Superior temporal gyrus (tissue), 1 donor: Measurements from ENCODE around the gene MAG.

Experiments used
- DNase-seq: peaks from one replicate; pipeline ENCODE4 v3.0.0-alpha.2; 2016; ENCODE audit errors: extremely low spot score

The MAG gene

DNA sequence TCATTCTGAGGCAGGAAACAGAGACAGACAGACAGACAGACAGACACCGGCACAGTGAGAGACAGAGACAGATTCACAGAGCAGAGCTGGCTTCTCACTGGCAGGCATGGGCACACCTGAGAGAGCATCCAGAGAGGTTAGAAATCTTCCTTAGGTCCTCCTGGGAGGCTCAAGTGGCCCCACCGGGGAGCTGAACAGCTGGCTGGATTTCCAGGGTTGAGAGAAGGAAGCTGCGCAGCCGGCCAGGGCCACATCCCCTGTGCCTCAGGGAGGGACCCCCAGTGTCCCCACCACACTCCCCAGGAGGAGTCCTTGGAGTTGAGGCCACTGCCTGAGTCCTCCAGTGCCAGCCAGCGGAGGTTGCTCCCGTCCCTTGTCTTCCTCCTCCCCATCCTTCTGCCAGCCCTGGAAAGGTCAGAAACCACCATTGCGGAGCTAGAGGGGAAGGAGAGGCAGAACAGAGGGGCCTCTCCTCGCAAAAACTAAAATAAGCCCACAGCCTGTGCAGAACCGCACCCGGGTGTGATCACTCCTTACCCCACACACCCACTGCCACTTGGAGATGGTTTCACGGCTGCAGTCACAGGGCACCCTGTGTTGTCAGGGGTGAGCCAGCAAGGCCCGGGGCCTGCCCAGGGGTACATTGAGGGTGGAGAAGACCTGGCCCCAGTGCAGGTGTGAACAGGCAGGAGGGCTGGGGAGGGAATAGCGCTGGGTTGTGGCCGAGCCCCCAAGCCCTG is 70.5 kb downstream of the MAG start:
- DNase-seq, result no peak

DNA sequence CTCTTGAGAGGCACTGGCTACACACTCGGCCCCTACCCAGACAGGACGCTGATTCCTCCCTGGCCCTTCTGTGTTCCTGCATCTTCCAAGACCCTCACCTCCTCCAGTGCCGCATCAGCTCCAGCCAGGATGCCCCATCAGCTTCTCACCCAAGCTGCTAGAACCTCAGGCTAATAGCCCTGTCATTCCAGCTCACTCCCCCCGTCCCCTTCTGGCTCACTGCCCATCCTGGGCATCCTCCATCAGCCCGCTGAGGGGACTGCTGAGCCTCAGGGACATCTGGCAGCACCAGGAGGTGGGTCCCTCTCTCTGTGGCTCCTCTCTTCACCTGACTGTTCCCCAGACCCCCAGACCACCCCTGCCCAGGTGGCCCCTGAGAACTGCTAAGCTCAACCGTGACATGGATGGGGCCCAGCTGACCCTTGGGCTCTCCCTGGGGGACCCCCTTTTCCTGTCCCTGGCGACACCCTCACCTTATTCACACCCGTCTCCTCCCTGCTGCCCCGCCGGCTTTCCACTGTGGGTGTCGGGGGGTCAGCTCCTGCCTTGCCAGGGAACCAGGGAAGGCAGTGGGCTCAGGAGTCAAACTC is 71.1 kb downstream of the MAG start:
- no peak for DNase-seq
